ENCODE data around the gene CLNK.

CLNK gene

GRCh38 chr4:10608501-10609219, 75.9 kb downstream of the CLNK start:
- DNase-seq (ENCODE audit: low spot score) = no peak

GRCh38 chr4:10607206-10607605, 77.4 kb downstream of the CLNK start:
- DNase-seq (ENCODE audit: low spot score) = no peak

DNA sequence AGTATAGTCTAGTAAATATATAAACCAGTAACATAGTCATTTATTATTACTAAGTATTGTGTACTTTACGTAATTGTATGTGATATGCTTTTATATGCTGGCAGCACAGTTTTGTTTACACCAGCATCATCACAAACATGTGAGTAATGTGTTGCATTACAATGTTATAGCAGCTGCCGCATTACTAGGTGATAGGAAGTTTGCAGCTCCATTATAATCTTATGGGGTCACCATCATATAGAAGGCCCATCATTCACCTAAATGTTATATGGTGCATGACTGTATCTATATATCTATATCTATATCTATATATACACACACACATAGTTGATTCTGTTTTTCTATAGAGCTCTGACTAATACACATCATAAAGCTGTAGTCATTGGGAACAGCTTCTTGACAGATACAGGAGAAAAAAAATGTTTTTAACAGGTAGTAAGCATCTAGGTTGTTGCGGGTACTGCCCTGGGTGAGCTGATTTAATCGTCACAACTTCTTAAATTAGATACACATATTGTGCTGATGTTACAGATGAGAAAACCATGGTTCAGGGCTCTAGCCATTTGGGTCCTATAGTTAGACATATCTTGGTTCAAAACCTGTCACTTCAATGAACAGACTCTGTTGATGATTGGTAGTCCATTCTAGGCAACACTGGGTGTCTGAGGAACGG, 77.9 kb downstream of the CLNK start:
- no peak for DNase-seq (ENCODE audit: low spot score)

GRCh38 chr4:10605746-10606482, 78.7 kb downstream of the CLNK start:
- no peak for DNase-seq (ENCODE audit: low spot score)

DNA sequence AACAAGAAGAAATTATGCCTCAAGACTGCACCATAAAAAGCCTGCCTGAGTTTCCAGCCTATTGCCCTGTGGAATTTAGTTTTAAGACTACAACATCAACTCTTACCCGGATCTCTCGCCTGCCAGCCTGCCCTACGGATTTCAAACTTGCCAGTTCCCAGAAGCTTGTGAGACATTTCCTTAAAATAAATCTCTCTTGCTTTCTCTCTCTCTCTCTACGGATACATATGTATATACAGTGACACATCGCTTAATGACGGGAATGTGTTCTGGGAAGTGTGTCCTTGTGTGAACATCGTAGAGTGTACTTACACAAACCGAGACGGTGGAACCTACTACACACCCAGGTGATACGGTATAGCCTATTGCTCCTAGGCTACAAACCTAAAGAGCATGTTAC, 79.5 kb downstream of the CLNK start:
- DNase-seq (ENCODE audit: low spot score) = no peak

- DNase-seq (ENCODE audit: low spot score) = no peak
These were observed 85.0 kb downstream of the CLNK start for GRCh38 chr4:10599574-10599973.

GRCh38 chr4:10598829-10599228, 85.7 kb downstream of the CLNK start:
- DNase-seq (ENCODE audit: low spot score) = no peak

- no peak for DNase-seq (ENCODE audit: low spot score)
These were observed 87.8 kb downstream of the CLNK start for GRCh38 chr4:10596586-10597290.

GRCh38 chr4:10593130-10593529, 91.4 kb downstream of the CLNK start:
- no peak for DNase-seq (ENCODE audit: low spot score)

GRCh38 chr4:10590896-10591295, 93.7 kb downstream of the CLNK start:
- no peak for DNase-seq (ENCODE audit: low spot score)

DNA sequence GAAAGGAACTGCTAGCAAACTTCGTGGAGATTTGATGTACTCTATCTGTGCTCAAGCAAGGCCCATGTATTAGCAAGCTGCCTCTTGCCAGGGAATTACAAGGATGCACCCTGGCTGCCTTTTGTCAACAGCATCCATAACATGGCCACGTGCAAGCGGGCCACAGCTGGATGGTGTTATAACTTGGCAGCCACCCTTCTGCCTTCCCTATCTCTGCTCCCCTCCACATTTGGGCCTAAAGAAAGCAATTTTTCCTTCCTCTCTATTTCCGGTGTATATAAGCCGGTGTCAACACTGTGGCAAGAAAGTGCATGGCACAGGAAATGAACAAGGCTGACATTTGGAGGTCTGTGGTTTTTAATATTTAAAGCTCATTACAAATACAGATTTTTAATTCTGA, 94.8 kb downstream of the CLNK start:
- no peak for DNase-seq (ENCODE audit: low spot score)

- DNase-seq (ENCODE audit: low spot score) = no peak
These were observed 95.2 kb downstream of the CLNK start for GRCh38 chr4:10589321-10589720.

GRCh38 chr4:10587697-10588096, 96.9 kb downstream of the CLNK start:
- DNase-seq (ENCODE audit: low spot score) = no peak

GRCh38 chr4:10587296-10587695, 97.3 kb downstream of the CLNK start:
- DNase-seq (ENCODE audit: low spot score) = no peak

DNA sequence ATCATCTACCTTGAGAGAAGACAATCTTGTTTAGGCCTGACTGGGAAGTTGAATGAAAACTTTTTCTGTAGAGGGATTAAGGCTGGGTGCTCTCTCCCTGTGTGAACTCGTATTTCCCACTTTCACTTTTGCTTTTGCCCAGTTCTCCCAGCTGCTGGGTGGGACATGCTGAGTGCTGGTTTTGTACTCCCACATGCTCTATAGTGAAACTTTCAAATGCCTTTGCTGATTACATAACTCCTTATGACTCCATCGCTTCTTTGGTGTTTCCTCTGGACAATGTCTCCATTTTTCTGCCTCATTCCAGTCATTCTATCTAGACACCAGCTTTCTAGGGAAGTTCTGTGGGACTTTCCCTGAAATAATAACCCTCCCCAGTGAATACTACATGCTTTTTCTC, 100.5 kb downstream of the CLNK start:
- no peak for DNase-seq (ENCODE audit: low spot score)

DNA sequence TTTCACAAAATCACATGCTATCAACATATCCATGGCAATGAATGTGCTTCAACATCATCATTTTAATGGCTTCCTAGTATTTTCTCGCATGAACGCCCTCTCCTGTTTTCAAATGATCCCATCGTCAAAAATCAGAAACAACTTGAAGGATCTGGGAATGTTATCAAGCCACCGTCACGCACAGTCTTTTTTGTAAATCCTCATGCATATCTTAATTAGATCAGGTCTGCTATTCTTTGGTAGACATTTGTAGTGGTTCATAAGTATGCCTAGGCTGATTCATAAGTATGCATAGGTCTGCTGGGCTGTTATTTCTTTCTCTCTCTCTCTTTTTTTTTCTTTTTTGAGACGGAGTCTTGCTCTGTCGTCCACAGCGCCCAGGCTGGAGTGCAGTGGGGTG, 101.6 kb downstream of the CLNK start:
- no peak for DNase-seq (ENCODE audit: low spot score)

GRCh38 chr4:10582059-10582686, 102.4 kb downstream of the CLNK start:
- peak; percentile 9 for DNase-seq (ENCODE audit: low spot score)

DNA sequence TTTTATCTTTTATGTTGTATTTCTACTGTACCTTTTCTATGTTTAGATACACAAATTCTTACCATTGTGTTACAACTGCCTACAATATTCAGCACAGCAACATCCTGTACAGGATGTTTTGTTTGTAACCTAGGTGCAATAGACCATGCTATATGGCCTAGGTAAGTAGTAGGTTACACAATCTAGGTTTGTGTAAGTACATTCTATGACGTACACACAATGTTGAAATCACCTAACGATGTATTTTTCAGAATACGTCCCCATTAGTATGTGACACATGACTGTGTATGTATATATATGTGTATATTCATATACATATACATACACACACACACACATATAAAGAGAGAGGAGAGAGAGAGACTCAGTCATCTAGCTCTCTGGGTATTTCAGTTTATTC, 103.5 kb downstream of the CLNK start:
- DNase-seq (ENCODE audit: low spot score) = no peak

- no peak for DNase-seq (ENCODE audit: low spot score)
These were observed 104.9 kb downstream of the CLNK start for GRCh38 chr4:10579648-10580047.

GRCh38 chr4:10577508-10578426, 106.8 kb downstream of the CLNK start:
- DNase-seq (ENCODE audit: low spot score) = no peak

DNA sequence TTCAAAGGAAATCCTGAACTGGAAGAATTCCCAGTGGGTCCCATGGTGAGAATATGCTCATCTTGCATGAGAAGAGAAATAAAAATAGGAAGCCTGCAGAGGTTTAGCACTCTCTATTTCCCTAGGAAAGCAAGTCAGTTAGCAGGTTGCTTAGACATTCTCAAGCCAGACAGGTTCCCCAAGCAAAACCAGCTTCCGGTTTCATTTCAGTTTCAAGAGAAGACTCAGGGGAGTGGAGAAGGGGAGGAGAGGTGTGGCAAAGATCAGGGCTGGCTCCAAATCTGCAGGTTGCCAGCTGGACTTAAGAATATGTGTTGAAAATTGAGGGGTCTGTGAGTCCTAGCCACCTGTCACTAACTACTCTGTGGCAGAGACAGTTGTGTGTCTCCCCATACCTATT, 107.5 kb downstream of the CLNK start:
- DNase-seq (ENCODE audit: low spot score) = peak; percentile 18
